GM19463 (cell line): ENCODE measurements around the gene KREMEN2.

Source experiments
- ATAC-seq: cut with Tn5 transposase; IDR thresholded peaks from one replicate; pipeline ENCODE4 v1.9.1; 2021; ENCODE audit warnings: mild to moderate bottlenecking, moderate library complexity; ENCODE audit not compliant: unreplicated experiment

The KREMEN2 gene

GRCh38 chr16:3000540-3000939 is 36.5 kb downstream of the KREMEN2 start:
- no peak for ATAC-seq

GRCh38 chr16:3001316-3001715 is 37.2 kb downstream of the KREMEN2 start:
- no peak for ATAC-seq

DNA sequence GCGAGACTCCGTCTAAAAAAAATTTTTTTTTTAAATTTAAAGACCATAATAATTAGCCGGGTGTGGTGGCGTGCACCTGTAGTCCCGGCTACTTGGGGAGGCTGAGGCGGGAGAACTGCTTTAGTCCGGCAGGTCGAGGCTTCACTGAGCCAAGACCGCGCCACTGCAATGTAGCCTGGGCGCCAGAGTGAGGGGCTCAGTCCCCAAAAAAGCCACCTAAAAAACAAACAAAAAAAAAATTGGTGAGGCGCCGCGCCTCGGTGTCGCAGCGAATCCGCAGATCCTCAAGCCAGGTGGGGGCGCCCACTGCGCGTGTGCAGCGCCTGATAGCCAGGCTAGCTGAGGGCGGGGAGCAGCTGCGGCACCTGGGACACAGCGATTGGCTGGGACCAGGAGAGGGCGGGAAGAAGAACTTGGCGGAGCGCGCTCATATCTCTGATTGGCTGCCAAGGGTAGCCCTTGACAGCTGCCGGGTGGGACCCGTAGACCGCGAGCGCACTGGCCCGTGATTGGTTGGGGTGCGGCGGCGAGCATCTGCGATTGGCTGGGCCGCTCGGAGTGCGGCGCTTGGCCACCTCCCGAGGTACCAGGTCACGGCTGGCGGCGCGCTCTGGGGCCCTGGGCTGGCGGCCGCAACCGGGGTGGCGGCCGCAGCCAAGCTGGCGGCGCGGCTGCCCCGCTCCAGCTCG is 39.7 kb downstream of the KREMEN2 start:
- ATAC-seq, result peak; percentile 98

DNA sequence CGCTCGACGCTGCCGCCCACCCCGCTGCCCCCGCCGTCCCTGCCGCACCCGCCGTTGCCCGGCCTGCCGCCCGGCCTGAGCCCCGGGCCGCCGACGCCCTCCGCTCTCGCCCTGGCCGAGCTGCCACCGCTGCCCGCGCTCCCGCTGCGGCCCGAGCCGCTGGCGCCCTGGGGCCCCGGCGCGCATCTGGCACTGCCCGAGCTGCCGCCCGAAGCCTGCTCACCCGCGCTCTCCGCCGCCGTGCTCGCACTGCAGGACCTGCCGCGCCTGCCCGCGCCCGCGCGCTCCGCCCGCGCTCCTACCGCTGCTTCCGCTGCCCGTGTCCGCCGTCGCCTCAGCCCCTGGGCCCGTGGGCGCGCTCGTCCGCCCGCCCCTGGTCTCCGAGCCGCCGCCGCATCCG is 40.2 kb downstream of the KREMEN2 start:
- ATAC-seq, result peak; percentile 7

DNA sequence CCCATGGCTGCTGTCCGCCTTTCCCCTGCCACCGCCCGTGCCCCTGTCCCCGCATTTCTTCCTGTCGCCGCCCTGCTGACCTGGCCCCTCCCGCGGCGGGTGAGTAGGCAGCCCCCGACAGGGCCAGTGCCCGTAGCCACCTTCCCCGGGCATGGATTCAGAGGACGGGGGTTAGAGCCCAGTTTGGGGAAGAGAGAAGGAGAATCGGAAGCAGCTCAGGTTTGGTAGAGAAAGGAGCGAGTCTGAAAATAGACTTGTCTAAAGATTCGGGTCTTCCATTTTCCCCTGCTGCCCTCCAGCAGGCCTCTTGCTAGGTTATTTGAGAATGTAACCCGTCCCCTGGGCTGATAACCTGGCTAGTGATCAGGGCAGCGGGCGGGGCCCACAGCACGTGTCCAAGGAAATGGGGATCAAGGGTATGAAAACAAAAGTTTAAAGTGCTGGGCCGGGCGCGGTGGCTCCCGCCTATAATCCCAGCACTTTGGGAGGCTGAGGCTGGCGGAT is 40.8 kb downstream of the KREMEN2 start:
- ATAC-seq, result no peak

GRCh38 chr16:3007059-3007956 is 43.2 kb downstream of the KREMEN2 start:
- ATAC-seq, result no peak

DNA sequence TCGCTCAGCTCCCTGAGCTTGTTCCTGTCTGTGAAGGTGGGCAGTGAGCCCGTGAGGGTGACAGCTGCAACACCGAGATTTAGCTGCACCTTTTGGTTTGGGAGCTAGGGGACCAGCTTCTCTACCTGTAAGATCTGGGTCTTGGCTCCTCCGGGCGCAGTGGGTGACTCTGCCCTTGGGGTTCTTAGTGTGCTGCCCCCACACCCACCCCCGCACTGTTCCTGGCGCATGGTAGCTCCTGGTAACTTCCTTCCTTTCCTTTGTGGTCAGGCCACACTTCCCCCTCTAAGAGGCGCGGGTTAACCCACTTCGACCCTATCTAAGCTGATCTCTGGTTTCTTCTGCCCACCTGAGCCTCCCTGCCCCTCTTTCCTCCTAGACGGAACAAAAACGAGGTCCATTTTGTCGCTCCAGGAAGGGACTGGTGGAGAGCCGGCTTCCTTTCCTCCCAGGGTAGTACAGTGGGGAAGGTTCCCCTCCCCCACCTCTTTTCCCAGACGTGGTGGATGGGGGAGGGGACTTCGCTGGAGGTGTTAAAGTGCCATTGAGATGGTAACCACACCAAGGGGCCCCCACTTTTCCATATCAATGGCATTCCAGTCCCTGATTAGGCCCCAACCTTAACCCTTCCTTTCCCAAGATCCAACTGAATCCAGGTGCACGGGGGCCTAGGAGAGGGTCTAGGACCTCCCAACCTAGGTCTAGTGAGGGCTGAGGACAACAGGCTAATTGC is 44.0 kb downstream of the KREMEN2 start:
- ATAC-seq, result no peak

DNA sequence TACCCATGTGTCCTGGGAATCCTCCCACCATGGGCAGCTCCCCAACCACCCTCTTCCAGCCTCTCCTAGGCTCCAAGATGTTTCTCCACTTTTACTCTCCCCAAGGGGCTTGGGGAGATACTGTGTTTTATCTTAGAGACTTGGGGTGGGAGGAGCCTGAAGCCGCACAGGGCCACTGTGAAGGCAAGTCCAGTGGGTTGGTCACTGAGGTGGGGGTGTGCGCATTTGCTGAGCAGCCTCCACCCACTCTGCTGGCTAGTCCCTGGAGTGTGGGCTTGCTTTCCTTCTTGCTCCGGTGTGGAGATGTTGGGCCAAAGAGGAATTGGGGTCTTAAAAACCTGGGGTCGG is 44.6 kb downstream of the KREMEN2 start:
- ATAC-seq, result no peak

DNA sequence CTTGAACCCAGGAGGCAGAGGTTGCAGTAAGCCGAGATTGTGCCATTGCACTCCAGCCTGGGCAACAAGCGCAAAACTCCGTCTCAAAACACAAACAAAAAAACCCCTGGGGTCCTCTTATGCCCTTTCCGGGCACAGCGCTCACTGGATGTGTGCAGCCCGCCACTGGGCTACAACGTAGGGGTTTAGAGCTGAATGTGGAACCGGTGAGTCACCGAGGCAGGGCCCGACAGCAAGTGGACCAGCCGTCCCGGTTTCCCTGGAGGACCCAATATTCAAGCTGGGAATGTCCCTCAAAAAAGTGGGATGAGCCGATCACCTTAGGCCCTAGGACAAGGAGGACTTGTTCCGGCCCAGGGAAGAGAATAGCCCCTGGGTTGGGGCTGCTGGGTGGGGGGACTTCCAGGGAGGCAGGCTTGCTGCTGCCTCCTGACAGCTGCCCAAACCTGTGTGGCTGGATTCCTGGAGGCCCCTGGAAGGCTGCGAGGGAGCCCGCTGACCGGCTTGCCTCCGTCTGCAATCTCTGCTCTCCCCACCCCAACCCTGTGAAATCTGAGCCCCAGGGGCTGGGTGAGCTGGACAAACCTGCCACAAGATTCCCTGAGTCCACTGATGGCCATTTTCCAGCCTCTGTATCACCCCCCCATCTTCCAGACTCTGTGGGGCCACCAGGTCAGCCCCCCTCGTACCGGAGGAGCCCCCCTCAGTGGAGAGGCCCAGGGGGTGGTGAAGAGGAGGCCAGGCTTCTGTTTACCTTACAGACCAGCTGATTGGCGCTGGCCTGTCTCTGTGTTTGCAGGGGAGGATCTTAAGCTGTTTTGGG is 45.7 kb downstream of the KREMEN2 start:
- ATAC-seq, result no peak

GRCh38 chr16:3010510-3010909 is 46.4 kb downstream of the KREMEN2 start:
- ATAC-seq, result no peak

DNA sequence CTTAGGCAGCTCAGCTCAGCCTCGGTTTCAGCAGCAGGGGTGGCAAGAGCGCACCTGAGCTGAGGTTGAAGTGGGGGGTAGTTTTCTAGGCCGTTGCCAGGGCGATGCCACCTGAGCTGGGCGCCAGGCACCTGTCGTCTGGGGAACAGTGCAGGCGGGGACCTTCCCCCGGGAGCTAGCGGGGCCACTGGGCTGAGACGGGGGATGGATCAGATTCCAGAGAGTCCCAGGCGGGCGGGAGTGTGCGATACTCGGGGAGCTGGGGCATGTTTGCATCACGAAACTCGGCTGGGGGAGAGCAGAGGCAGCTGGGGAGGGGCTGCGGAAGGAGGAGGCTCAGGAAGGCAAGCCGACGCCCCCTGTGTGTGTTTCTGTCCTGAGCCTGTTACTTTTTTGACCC is 48.2 kb downstream of the KREMEN2 start:
- no peak for ATAC-seq

- no peak for ATAC-seq
Observed at GRCh38 chr16:3012828-3013420, 48.8 kb downstream of the KREMEN2 start, which contains the start of gene CLDN9. CLDN9 (plus strand) TSS chr16:3012923; CDS start chr16:3013363, 440 bp downstream.

DNA sequence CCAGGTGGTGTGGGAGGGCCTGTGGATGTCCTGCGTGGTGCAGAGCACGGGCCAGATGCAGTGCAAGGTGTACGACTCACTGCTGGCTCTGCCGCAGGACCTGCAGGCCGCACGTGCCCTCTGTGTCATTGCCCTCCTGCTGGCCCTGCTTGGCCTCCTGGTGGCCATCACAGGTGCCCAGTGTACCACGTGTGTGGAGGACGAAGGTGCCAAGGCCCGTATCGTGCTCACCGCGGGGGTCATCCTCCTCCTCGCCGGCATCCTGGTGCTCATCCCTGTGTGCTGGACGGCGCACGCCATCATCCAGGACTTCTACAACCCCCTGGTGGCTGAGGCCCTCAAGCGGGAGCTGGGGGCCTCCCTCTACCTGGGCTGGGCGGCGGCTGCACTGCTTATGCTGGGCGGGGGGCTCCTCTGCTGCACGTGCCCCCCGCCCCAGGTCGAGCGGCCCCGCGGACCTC is 49.4 kb downstream of the KREMEN2 start:
- ATAC-seq, result no peak

DNA sequence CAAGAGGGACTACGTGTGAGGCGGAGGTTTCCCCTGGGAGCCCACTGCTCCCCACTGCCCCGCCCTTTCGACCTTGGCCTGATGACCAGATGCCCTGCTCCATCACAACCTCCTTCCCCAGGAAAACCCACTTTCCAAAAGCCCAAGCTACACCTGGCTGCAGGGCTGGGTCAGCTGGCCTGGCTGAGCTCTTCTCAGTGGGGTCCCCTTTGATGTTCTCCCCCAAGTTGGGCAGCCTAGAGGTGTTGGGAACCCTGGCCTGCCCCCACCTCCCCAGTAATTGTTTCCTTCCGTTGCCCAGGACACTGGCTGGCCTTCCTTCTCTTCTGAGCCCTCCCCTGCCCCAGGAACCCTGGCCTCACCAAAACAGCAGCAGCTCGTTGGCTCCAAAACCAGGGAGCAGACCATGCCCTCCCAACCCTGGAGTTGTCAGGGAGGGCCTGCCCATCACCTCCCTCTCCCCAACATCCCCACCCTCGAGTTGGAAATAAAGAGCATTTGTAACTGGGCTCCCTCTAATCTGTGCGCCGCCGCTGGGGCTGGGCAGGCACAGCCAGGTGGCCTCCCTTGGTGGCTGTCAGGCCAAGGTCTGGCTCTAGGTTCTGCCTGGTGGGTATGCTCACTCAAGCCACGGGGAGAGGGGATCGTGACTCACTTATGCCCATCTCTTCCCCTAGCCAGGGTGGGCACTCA is 50.1 kb downstream of the KREMEN2 start:
- ATAC-seq, result no peak

DNA sequence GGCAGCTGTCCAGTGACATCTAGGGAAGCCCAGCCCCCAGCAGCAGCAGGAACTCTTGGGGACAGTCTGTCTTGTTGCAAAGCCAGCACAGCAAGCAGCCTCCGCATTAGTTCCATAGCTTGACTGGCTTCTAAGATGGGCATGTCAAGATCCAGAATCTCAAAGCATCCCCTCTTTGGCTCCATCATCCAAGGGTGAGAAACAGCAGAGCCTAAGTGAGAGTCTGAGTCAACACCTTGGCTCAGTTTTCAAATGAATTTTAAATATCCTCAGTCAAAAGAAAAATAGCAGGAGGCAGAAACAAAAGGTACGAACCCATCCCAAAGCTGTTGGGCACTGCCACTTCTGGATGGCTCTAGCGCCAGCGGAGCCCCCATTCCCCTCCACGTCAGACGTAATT is 50.9 kb downstream of the KREMEN2 start:
- ATAC-seq, result no peak

DNA sequence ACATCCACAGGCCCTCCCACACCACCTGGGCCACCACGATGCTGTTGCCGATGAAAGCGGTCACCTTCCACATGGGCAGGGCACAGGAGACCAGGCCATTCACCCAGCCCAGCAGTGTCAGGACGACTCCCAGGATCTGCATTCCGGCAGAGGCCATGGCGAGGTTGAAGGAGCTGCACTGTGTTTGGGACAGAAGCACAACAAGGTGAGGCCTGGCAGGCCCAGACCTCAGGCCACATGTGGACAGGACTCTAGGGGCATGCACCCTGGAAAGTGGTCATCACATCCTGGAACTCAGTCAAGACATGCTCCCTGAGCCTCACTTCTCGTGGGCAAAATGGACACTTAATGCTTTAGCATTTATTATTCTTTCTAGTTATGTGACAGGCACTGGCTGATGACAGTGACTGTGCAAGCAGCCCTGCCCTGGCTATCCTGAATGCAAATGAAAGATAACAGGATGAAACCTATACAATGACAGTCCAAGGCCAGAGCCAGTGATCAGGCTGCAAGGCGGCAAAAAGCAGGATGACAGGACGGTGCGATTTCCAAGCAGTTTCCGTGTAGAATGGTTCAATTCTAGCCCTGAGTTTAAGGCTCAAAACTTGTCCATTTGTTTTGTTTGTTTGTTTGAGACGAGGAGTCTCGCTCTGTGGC is 51.9 kb downstream of the KREMEN2 start:
- no peak for ATAC-seq

GRCh38 chr16:3017344-3017743 is 53.3 kb downstream of the KREMEN2 start:
- ATAC-seq, result no peak
